WTC11 (cell line): ENCODE measurements around the gene PPP1R12B. TPM values are rescaled to one million over a fixed set of nuclear protein-coding genes. Genes with fewer than 3 reads are reported as not detected.

Experiments
- ATAC-seq: fragments of 200-7000 bp; cut with Tn5 transposase; 2 replicates; pipeline ENCODE4 v1.10.0; 2021; ENCODE audit warnings: mild to moderate bottlenecking, moderate library complexity
- CTCF ChIA-PET: fragments of 300-600 bp; sonication (Branson Sonifier 250); formaldehyde crosslinking; loops from one replicate; lab custom pipeline; 2021; ENCODE audit warnings: antibody characterized with exemption; lab: Charles Lee
- POLR2A ChIA-PET: fragments of 350-600 bp; sonication (Branson Sonifier 250); formaldehyde crosslinking; loops from one replicate; lab custom pipeline; 2021; ENCODE audit warnings: antibody characterized with exemption; lab: Charles Lee
- DNase-seq: peaks from one replicate; pipeline ENCODE4 v3.0.0; 2021; ENCODE audit warnings: low spot score
- H3K27ac Mint-ChIP-seq: 2 replicates; pipeline ENCODE4 v1.8.0; 2021; ENCODE audit warnings: mixed read lengths
- H3K27me3 Mint-ChIP-seq: 2 replicates; pipeline ENCODE4 v1.8.0; 2021; ENCODE audit warnings: low read depth, mild to moderate bottlenecking, moderate library complexity, mixed read lengths
- H3K36me3 Mint-ChIP-seq: 2 replicates; pipeline ENCODE4 v1.8.0; 2021; ENCODE audit warnings: mixed read lengths
- H3K4me1 Mint-ChIP-seq: 2 replicates; pipeline ENCODE4 v1.8.0; 2022; ENCODE audit warnings: mixed read lengths
- H3K4me3 Mint-ChIP-seq: 2 replicates; pipeline ENCODE4 v1.8.0; 2021; ENCODE audit warnings: mild to moderate bottlenecking, moderate library complexity, mixed read lengths
- H3K9me3 Mint-ChIP-seq: 2 replicates; pipeline ENCODE4 v1.8.0; 2021; ENCODE audit warnings: mixed read lengths
- CTCF ChIP-seq: fragments of 200-600 bp; IDR thresholded peaks from 2 replicates; pipeline ENCODE4 v1.8.0; 2022; ENCODE audit warnings: antibody characterized with exemption
- ESRRA ChIP-seq: sonication (generic); formaldehyde crosslinking; IDR thresholded peaks from 2 replicates; pipeline ENCODE4 v1.8.1; 2022; ENCODE audit warnings: mild to moderate bottlenecking, missing genetic modification reagents, borderline replicate concordance
- GRHL2 ChIP-seq: fragments of 250-450 bp; sonication (Bioruptor Pico); IDR thresholded peaks from 2 replicates; pipeline ENCODE4 v1.8.0; 2022; ENCODE audit warnings: mild to moderate bottlenecking, moderate library complexity; ENCODE audit not compliant: insufficient replicate concordance, severe bottlenecking
- JAZF1 ChIP-seq: fragments of 250-450 bp; sonication (Bioruptor Pico); IDR thresholded peaks from 2 replicates; pipeline ENCODE4 v1.9.0; 2021; ENCODE audit warnings: moderate library complexity, mild to moderate bottlenecking, inconsistent platforms
- NFE2L1 ChIP-seq: sonication (generic); formaldehyde crosslinking; IDR thresholded peaks from 2 replicates; pipeline ENCODE4 v1.8.1; 2023; ENCODE audit warnings: missing genetic modification reagents
- NFYB ChIP-seq: sonication (generic); formaldehyde crosslinking; conservative IDR thresholded peaks from 2 replicates; pipeline ENCODE4 v1.8.0; 2022; ENCODE audit warnings: low read depth, missing genetic modification reagents
- RELA ChIP-seq: sonication (generic); formaldehyde crosslinking; IDR thresholded peaks from 2 replicates; pipeline ENCODE4 v1.8.1; 2022; ENCODE audit warnings: missing genetic modification reagents, mild to moderate bottlenecking, borderline replicate concordance
- SOX15 ChIP-seq: fragments of 250-450 bp; sonication (Bioruptor Pico); IDR thresholded peaks from 2 replicates; pipeline ENCODE4 v1.9.0; 2021; ENCODE audit warnings: mild to moderate bottlenecking
- ZNF121 ChIP-seq: sonication (generic); formaldehyde crosslinking; IDR thresholded peaks from 2 replicates; pipeline ENCODE4 v1.8.0; 2023; ENCODE audit warnings: missing genetic modification reagents
- ZNF317 ChIP-seq: sonication (generic); formaldehyde crosslinking; IDR thresholded peaks from 2 replicates; pipeline ENCODE4 v1.8.1; 2023; ENCODE audit warnings: low read depth, mild to moderate bottlenecking, moderate library complexity, missing genetic modification reagents, borderline replicate concordance
- ZNF396 ChIP-seq: fragments of 250-450 bp; sonication (Bioruptor Pico); IDR thresholded peaks from 2 replicates; pipeline ENCODE4 v1.8.0; 2021; ENCODE audit warnings: mild to moderate bottlenecking, moderate library complexity, borderline replicate concordance
- ZNF532 ChIP-seq: fragments of 250-450 bp; sonication (Bioruptor Pico); IDR thresholded peaks from 2 replicates; pipeline ENCODE4 v1.9.0; 2021; ENCODE audit warnings: mild to moderate bottlenecking, borderline replicate concordance
- total RNA-seq: library from RNA; stranded (reverse); gene quantifications from 3 replicates; pipeline ENCODE4 v1.2.3, GENCODE V29; 2021
- TF ChIP-seq, protein P1 (sequence below): fragments of 250-450 bp; sonication (Bioruptor Pico); IDR thresholded peaks from 2 replicates; pipeline ENCODE4 v1.9.0; 2021; ENCODE audit warnings: moderate library complexity, mild to moderate bottlenecking, inconsistent platforms, borderline replicate concordance
- TF ChIP-seq, protein P2 (sequence below): sonication (generic); formaldehyde crosslinking; IDR thresholded peaks from 2 replicates; pipeline ENCODE4 v1.8.0; 2022; ENCODE audit warnings: missing genetic modification reagents
- TF ChIP-seq, protein P3 (sequence below): sonication (generic); formaldehyde crosslinking; IDR thresholded peaks from 2 replicates; pipeline ENCODE4 v1.8.1; 2022; ENCODE audit warnings: low read depth, mild to moderate bottlenecking, moderate library complexity, missing genetic modification reagents, borderline replicate concordance
- TF ChIP-seq, protein P4 (sequence below): sonication (generic); formaldehyde crosslinking; conservative IDR thresholded peaks from 2 replicates; pipeline ENCODE4 v1.8.1; 2023; ENCODE audit warnings: mild to moderate bottlenecking, low read depth, missing genetic modification reagents, moderate library complexity

PPP1R12B gene
- total RNA-seq, 1 experiment from 2014 or later, result 19.2 TPM

- ATAC-seq (no peak), DNase-seq (no peak)
- CTCF ChIA-PET, result no interaction called here
- POLR2A ChIA-PET, result no interaction called here
- H3K4me1 Mint-ChIP-seq, result no peaks in the 10 kb centered on the region
- no peak overlapping the region for H3K27ac Mint-ChIP-seq
- TF ChIP-seq JAZF1 (no peak), NFE2L1 (no peak), ESRRA (no peak), ZNF317 (CRISPR knock-in tag) (no peak), CTCF (no peak), RELA (CRISPR knock-in tag) (no peak), NFYB (CRISPR knock-in tag) (no peak), ZNF121 (no peak), GRHL2 (CRISPR knock-in tag) (no peak), SOX15 (no peak), ZNF532 (CRISPR knock-in tag) (no peak), ZNF396 (no peak)
- TF ChIP-seq, protein P1, sequence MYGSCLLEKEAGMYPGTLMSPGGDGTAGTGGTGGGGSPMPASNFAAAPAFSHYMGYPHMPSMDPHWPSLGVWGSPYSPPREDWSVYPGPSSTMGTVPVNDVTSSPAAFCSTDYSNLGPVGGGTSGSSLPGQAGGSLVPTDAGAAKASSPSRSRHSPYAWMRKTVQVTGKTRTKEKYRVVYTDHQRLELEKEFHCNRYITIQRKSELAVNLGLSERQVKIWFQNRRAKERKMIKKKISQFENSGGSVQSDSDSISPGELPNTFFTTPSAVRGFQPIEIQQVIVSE, result no peak
- TF ChIP-seq, protein P2, sequence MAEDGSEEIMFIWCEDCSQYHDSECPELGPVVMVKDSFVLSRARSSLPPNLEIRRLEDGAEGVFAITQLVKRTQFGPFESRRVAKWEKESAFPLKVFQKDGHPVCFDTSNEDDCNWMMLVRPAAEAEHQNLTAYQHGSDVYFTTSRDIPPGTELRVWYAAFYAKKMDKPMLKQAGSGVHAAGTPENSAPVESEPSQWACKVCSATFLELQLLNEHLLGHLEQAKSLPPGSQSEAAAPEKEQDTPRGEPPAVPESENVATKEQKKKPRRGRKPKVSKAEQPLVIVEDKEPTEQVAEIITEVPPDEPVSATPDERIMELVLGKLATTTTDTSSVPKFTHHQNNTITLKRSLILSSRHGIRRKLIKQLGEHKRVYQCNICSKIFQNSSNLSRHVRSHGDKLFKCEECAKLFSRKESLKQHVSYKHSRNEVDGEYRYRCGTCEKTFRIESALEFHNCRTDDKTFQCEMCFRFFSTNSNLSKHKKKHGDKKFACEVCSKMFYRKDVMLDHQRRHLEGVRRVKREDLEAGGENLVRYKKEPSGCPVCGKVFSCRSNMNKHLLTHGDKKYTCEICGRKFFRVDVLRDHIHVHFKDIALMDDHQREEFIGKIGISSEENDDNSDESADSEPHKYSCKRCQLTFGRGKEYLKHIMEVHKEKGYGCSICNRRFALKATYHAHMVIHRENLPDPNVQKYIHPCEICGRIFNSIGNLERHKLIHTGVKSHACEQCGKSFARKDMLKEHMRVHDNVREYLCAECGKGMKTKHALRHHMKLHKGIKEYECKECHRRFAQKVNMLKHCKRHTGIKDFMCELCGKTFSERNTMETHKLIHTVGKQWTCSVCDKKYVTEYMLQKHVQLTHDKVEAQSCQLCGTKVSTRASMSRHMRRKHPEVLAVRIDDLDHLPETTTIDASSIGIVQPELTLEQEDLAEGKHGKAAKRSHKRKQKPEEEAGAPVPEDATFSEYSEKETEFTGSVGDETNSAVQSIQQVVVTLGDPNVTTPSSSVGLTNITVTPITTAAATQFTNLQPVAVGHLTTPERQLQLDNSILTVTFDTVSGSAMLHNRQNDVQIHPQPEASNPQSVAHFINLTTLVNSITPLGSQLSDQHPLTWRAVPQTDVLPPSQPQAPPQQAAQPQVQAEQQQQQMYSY (CRISPR knock-in tag), result no peak
- TF ChIP-seq, protein P3, sequence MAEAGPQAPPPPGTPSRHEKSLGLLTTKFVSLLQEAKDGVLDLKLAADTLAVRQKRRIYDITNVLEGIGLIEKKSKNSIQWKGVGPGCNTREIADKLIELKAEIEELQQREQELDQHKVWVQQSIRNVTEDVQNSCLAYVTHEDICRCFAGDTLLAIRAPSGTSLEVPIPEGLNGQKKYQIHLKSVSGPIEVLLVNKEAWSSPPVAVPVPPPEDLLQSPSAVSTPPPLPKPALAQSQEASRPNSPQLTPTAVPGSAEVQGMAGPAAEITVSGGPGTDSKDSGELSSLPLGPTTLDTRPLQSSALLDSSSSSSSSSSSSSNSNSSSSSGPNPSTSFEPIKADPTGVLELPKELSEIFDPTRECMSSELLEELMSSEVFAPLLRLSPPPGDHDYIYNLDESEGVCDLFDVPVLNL (CRISPR knock-in tag), result no peak
- TF ChIP-seq, protein P4, sequence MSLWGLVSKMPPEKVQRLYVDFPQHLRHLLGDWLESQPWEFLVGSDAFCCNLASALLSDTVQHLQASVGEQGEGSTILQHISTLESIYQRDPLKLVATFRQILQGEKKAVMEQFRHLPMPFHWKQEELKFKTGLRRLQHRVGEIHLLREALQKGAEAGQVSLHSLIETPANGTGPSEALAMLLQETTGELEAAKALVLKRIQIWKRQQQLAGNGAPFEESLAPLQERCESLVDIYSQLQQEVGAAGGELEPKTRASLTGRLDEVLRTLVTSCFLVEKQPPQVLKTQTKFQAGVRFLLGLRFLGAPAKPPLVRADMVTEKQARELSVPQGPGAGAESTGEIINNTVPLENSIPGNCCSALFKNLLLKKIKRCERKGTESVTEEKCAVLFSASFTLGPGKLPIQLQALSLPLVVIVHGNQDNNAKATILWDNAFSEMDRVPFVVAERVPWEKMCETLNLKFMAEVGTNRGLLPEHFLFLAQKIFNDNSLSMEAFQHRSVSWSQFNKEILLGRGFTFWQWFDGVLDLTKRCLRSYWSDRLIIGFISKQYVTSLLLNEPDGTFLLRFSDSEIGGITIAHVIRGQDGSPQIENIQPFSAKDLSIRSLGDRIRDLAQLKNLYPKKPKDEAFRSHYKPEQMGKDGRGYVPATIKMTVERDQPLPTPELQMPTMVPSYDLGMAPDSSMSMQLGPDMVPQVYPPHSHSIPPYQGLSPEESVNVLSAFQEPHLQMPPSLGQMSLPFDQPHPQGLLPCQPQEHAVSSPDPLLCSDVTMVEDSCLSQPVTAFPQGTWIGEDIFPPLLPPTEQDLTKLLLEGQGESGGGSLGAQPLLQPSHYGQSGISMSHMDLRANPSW (CRISPR knock-in tag), result no peak
- H3K36me3 Mint-ChIP-seq, result peaks cover 7% of the 10 kb centered on the region
- H3K27me3 Mint-ChIP-seq, result no peaks in the 10 kb centered on the region
- no peak overlapping the region for H3K4me3 Mint-ChIP-seq
- no peaks in the 10 kb centered on the region for H3K9me3 Mint-ChIP-seq
Measured at GRCh38 chr1:202433155-202434043, 84.9 kb downstream of the PPP1R12B start.
